HG02884 (cell line): ENCODE measurements around the gene DENND2D.

Source experiments
- ATAC-seq: cut with Tn5 transposase; IDR thresholded peaks from one replicate; pipeline ENCODE4 v1.9.1; 2021; ENCODE audit warnings: mild to moderate bottlenecking, moderate library complexity; ENCODE audit not compliant: unreplicated experiment

DENND2D gene, protein sequence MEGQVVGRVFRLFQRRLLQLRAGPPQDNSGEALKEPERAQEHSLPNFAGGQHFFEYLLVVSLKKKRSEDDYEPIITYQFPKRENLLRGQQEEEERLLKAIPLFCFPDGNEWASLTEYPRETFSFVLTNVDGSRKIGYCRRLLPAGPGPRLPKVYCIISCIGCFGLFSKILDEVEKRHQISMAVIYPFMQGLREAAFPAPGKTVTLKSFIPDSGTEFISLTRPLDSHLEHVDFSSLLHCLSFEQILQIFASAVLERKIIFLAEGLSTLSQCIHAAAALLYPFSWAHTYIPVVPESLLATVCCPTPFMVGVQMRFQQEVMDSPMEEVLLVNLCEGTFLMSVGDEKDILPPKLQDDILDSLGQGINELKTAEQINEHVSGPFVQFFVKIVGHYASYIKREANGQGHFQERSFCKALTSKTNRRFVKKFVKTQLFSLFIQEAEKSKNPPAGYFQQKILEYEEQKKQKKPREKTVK

DNA sequence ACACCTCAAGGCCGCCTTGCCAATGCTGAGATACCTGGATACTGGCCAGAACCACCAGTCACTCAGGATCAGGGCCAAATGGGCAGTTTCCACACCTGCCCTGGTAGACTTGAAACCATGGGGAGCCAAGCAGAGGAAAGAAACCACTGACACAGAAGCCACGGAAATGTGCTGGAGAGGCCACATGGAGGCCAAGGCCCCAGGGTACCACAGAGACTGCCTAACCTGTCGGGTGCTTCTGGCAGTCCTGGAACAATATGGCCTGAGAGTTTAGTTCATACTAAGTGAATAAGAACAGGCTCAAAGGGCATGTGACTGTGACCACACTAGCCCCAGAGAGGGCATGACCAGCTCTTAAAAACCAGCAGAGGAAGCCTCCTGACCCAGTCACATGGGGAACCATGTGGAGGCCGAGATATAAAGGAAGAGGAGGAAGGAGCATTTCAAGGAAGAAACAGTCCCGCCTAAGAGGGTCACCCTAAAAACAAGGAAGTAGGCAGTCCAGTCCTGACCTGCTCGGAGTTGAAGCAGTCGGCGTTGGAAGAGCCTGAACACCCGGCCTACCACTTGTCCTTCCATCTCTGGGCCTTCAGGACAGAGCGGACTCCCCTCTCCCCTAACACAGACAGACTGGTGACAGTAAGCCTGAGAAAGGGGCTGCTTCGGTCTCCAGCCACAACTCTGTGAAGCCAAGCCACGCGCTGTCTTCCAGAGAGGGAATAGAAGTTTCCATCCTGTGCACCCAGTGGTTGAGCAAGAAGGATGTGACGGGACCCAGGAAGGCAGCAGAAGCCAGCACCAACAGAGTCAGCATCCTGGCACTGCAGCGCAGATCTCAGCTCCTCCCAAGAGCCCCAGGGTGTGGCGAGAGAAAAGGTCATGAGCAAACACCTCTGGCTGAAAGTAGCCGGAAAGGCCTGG is at the start of gene DENND2D:
TSS of gene DENND2D (minus strand) at position 766 of the 921 bp plus-strand sequence. CDS start at position 579, 187 bp downstream.
- no peak for ATAC-seq

DNA sequence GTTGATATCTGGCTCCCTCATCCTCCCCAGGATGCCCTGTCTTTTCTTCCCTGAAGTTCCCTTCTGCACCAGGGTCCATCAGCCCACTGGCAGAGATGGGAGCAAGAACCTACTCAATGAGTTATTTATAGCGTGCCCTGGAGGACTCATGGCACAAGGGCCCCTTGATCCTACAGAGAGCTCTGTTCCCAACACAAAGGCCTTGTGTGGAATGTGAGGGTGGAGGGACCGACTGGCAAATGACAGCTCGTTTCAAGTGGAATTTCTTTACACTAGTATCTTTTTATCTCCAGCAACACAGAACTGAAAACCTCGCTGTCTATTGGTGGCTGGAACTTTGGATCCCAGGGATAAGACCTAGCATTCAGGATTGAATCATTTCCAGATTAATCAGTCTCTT is 49.5 kb upstream of the DENND2D start:
- no peak for ATAC-seq

DNA sequence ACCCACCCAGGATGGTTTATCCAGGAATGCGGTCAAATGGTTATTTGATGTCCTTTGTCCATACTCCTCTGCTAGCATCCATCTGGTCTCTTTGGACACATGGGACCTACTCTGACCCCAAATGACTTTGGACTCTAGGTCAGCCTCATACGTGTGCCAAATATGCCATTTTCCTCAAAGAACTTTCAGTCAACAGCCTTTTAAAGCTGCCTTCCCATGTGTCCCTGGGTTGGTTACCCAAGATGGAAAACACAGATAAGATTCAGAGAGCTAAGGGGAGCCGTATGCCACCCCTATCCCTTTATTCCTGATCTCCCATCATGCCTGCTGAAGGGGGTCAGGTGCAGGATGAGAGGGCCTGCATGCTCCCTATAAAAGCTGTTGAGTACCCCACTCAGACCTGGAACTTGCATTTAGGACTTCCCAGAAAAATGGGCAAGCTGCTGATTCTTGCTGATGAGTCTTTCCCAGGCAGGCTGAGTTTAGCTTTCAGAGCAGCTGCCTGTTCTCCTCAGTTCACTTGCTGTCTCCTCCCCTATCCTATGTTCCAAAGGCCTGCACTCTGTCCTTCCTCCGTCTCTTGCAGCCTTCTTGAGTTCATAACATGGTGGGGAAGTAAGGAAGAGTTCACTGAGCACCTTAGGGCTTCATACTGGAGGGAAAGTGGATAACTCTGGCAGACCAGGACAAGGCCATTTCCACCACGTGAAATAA is 46.8 kb upstream of the DENND2D start:
- ATAC-seq, result no peak

DNA sequence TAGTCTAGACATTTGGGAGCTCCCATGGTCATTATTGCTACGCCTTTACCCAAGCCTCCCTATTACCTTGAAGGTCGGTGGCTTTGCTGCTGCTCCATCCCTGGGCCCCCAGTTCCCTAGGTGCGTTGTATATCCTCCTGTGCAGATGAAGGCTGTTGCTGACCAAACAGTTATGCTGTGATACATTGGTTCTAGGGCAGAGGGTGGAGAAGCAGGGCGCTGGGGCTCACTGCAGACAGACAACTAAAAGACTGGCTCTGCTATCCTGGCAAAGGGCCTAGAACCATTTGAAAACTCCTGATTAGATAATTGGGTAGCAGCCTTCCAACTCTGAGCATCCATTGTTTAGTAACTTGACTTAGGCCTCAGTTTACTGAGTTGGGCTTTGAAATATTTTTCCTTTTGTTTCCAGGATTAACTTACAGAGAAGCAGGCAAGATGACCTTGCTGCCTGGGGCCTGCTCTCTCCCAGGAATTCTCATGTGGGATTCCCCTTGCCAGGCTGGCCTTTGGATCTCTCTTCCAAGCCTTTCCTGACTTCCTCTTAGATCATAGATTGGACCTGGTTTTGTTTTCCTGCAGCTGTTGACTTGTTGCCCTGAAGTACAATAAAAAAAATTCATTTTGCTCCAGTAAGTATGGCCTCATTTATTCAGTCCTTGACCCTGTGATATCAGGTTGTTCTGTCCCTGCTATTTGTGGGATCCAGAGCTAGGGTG is 42.5 kb upstream of the DENND2D start:
- ATAC-seq, result no peak

DNA sequence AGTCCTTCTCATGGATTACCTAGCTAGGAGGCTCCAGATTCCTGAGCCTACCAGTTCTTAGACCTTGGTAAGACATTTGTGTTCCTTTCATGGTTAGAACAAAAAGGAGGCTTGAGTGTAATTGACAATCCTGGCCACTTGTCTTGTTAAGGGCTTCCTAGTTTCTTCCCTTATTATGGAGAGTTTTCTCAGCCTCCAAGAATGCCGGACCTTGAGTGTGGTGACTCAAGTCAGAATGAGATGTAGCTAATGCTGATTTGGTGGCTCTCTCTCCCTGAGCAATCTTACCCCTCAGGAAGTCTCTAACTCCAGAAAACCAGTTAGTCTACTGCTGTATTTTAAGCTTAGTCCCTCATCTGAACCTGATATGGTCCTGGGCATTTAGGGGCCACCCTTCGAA is 41.4 kb upstream of the DENND2D start:
- ATAC-seq, result no peak

DNA sequence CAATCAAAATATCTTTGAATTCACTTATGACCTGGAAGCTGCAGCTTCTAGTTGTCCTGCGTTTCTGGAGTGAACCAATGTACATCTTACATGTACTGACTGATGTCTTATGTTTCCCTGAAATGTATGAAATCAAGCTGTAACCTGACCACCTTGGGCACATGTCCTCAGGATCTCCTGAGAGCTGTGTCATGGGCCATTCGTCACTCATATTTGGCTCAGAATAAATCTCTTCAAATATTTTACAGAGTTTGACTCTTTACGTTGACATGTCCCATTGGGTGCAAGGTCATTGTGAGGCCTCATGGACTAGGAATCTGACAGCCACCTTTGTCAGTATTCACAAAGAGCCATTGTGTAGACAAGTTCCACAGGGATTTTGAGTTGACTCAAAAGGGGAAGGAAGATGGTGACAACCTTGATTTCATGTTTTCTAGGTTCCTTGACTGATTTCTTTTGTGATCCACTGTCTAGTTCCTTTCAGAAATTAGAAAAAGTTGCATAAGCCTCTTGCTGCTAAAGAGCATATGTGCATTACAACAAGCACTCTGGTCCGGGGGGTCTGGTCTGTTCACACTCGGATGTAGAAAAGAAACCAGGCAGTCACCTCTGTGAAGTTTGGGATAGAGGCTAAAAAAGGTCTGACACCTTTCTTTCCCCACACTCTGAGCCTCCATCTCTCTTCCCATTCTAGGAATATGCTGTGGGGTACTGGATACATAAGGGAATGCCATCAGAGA is 37.8 kb upstream of the DENND2D start:
- no peak for ATAC-seq

DNA sequence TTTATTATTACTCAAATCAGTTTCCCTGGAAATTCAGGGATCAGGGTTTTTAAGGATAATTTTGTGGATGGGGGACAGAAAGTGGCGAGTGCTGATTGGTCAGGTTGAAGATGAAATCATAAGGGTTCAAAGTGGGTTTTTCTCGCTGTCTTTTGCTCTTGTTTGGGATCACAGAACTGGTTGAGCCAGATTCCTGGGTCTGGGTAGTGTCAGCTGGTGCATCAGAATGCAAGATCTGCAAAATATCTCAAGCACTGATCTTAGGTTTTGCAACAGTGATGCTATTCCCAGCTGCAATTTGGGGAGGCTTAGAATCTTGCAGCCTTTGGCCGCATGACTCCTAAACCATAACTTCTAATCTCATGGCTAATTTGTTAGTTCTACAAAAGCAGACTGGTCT is 36.4 kb upstream of the DENND2D start:
- no peak for ATAC-seq

DNA sequence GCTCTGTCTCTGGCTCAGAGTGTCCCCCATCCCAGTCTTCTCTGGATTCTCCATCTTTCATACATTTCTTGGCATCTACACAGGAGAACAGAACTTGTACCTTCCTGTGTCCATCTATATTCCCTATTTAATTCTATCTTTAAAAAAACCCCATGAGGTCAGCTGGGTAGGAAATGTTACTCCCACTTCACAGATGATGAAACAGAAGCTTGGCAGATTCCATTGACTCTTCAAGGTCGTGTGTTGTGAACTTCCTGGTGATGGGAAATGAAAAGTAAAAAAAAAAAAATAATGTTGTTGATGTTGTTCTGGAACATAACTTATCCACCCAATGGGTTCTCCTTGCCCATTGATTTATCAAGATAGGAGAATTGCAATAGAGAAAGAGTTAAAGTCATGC is 35.9 kb upstream of the DENND2D start:
- ATAC-seq, result no peak

DNA sequence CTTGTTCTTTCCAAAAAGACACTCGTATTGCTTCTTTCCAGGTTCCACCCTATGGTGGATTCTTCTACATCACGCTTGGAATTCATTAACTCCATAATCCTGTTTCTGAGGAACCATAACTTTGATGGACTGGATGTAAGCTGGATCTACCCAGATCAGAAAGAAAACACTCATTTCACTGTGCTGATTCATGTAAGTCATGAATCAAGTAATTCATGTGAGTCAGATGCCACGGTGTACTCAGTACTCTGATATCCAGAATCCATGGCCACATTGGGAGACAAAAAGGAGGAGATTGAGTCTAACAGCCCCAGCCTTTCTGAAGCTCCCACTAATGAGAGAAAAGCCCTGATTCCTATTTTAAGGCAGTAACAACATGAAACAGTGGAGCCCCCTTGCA is 34.4 kb upstream of the DENND2D start:
- ATAC-seq, result no peak

DNA sequence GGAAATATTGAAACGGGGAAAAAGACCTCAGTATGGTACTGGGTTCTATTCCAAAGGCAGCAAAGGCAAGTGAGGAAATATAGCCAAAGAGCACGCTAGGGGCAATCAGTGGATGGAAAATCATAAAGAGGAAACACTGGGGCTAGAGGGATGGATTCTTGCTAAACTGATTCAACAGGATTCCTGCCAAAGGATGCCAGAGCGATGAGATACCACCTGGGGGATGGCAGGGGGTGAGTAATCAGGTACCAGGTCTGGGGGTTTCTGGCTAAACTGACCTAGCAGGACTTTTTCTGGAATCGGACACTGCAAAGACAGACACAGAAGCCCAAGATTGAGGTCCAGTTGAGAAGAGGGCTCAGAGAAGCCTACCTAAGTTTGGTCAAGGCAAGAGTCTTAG is 33.8 kb upstream of the DENND2D start:
- ATAC-seq, result no peak

DNA sequence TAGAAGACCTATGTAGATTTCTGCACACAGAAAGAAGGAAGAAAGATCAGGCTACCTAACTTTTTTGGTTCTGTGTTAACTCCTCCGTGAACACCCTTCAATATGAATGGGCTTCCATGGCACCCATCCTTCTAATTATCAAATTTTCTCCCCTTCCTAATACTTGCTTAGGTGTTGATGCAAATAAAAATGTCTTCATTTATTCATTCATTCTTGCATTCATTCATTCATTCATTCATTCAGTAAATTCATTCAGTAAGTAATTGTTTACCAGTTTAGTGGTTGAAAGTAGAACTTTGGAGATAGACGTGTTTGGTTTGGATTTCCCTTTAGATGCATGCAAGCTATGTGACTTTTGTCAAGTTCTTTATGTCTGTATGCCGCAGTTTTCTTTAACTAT is 31.7 kb upstream of the DENND2D start:
- no peak for ATAC-seq

DNA sequence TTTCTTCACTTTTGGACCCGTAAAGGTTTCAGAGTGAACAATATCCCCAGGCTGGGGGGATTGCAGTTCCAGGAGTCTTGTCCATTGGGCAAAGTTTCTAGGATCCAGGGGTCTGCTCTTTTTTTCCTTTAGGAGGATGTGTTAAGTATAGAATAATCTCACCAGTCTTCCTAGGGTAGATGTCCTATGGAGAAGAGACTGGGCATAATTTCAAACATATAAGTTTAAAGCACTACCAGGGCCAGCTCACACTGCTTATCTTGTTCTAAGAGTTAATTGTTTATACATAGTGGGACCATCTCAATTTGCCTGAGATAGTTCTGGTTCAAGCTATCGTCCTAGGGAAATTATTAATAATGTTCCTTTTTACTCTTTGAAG is 28.3 kb upstream of the DENND2D start:
- no peak for ATAC-seq

DNA sequence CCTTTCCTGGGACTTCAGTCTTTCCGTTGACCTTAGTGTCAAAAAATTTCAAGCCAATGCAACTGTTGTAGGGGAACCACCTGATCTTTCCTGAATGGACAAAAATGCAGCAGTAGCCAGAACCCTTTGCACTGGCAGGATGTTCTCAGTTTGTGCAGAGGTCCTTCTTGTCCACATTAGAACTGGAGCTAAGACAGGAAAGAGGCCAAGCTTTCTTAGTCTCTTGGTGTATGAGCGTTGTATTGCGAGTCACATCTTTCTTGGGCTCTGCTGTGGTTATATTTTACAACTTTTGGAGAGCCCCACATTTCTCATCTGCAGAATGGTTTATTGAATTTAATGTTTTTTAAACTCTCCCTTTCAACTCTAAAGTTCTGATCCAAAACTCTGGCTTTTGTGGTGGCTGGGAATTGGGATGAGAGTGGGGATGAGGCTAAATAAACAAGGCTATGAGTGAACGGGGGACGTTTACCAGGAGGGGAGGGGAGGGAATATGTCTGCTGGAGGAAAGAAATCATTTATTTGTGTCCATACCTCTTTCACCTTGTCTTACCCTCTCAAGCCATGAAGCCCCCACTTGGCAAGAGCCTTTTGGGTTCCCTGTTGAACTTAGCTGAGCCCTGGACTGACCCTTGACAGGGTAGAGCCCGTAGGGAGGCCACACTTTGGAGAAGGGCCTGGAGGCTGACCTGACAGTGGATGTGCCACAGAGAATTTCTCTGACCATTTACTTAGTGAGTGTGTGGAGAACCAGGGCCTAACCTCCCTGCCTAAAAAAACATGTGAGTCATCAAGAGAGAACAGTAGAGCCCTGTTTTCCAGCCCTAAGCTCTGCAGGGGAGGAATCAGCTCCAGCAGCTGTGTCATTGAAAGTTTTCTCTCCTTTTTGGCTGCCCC is 27.7 kb upstream of the DENND2D start:
- no peak for ATAC-seq

DNA sequence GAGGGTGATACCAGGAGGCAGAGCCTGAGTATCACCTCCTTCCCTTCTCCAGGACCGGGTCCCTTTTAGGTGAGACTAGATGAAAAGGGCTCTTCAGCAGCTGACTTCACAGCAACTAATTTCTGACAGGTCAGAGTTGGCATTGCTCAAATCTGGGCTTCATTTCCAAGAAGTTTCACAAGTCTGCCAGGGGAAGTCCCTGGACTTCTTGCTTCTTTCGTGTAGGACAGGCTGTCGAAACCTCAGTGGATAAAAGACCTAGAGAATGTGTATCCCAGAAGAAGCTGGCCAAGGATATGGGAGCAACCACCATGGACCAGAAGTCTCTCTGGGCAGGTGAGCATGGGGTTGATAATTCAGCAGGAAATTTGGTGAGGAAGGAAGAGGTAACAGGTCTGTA is 27.0 kb upstream of the DENND2D start, which contains the start of gene CHI3L2:
TSS of gene CHI3L2 (plus strand) at position 280 of the 400 bp plus-strand sequence. CDS start at position 297, 17 bp downstream.
- no peak for ATAC-seq

DNA sequence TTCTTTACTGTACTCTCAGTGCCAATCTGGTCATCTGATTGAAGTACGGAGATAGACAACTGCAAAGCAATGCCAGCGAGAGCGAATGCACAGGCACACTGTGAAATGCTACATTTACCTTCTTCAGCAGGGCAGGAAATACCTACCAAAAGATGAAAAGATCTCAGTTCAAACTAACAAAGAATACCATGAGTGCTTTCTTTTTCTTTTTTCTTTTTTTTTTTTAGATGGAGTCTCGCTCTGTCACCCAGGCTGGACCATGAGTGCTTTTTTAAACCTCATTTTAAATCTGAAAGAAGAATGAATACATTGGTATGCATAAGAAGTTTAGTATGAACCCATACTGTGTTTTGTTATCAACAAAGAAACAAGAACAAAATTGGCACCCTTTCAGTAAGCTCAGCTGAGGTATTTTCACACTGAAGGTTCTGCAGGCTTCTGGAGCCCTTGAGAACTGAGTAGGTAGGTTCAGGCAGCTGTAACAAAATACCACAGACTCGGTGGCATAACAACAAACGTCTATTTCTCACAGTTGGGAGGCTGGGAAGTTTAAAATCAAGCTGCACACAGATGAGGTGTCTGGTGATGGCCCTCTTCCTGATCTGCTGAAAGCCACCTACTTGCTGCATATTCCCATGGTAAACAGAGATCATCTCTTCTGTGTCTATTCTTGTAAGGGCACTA is 25.4 kb upstream of the DENND2D start:
- no peak for ATAC-seq

DNA sequence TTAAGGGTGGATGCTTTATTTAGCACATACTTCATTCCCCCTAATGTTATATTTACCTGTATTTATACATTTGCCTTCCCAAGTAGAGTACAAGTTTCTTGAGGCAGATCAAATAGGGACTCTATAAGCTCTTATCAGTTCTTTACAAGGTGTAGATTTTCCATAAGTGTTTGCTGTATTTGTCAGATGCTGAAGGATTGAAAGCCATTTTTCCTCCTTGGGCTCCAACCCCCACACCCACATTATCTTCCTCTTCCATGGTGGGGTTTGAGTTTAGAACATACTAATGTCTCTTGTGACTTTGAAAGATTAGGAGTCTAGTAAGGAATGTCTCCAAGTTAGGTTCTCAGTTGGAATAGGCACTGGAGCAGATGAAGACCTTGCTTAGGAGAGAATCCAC is 24.6 kb upstream of the DENND2D start:
- no peak for ATAC-seq

DNA sequence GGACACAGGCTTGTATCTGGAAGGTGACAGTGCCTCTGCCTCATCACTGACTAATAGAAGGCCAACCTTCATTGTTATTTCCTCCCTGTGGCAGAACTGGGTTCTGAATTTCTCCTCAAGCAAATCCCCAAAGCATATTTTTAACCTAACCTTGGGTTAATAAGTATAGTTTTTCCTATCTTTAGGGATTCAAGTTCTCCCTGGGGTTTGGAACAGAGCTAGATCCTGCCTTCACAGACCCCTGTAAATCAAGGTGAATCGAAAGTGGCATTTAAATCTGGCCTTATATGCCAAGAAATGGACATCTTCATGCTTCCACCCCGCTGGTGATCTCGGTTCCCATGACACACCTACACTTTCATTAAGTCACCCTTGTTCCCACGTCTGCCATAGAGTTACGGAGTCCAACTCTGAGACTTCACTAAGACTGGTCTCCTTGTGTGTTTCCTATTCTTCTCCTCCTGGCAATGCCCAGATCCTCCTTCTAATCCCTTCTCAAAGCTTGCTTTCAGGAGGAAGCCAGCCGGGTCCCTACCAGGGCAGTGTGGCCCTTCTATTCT is 22.8 kb upstream of the DENND2D start:
- no peak for ATAC-seq
